Brain pericyte (primary cell): ENCODE data around the gene TENM4.
A peak's percentile ranks its signal among the peaks of the same experiment; 100 is the strongest.
"Not testable (repeated sequence)": the region's sequence is repeated elsewhere in the genome, so short reads cannot be mapped to it uniquely, and the experiment has no call there.

ENCODE experiments used
- DNase-seq: peaks from one replicate; pipeline ENCODE4 v3.0.0-alpha.2; 2012; ENCODE audit warnings: low read depth, low spot score

The TENM4 gene

GRCh38 chr11:79209540-79210266, 231.1 kb downstream of the TENM4 start:
- peak; percentile 21 for DNase-seq

GRCh38 chr11:79208126-79208525, 232.7 kb downstream of the TENM4 start:
- DNase-seq: no peak

GRCh38 chr11:79206951-79207350, 233.9 kb downstream of the TENM4 start:
- no peak for DNase-seq

- DNase-seq: no peak
Measured at GRCh38 chr11:79205786-79206185, 235.0 kb downstream of the TENM4 start.

- DNase-seq: no peak
Measured at GRCh38 chr11:79201677-79202347, 239.0 kb downstream of the TENM4 start.

GRCh38 chr11:79200398-79201070, 240.3 kb downstream of the TENM4 start:
- DNase-seq: no peak

GRCh38 chr11:79199729-79200354, 241.0 kb downstream of the TENM4 start:
- DNase-seq: no peak

- no peak for DNase-seq
Measured at GRCh38 chr11:79198898-79199250, 242.0 kb downstream of the TENM4 start.

GRCh38 chr11:79198203-79198897, 242.5 kb downstream of the TENM4 start:
- DNase-seq: no peak

- DNase-seq: no peak
Measured at GRCh38 chr11:79196950-79197349, 243.9 kb downstream of the TENM4 start.

- DNase-seq: no peak
Measured at GRCh38 chr11:79195209-79195608, 245.6 kb downstream of the TENM4 start.

GRCh38 chr11:79193663-79194310, 247.0 kb downstream of the TENM4 start:
- DNase-seq: no peak

- no peak for DNase-seq
Measured at GRCh38 chr11:79192836-79193235, 248.0 kb downstream of the TENM4 start.

- DNase-seq: not testable (repeated sequence)
Measured at GRCh38 chr11:79191716-79192115, 249.1 kb downstream of the TENM4 start.

- DNase-seq: not testable (repeated sequence)
Measured at GRCh38 chr11:79190553-79190952, 250.3 kb downstream of the TENM4 start.

GRCh38 chr11:79189601-79190000, 251.2 kb downstream of the TENM4 start:
- no peak for DNase-seq

- no peak for DNase-seq
Measured at GRCh38 chr11:79189055-79189454, 251.8 kb downstream of the TENM4 start.

- DNase-seq: no peak
Measured at GRCh38 chr11:79186669-79187068, 254.2 kb downstream of the TENM4 start.

- no peak for DNase-seq
Measured at GRCh38 chr11:79185351-79185750, 255.5 kb downstream of the TENM4 start.

- DNase-seq: no peak
Measured at GRCh38 chr11:79184285-79184684, 256.5 kb downstream of the TENM4 start.

GRCh38 chr11:79182794-79183193, 258.0 kb downstream of the TENM4 start:
- DNase-seq: no peak
